Measurements from ENCODE around the gene TYW1.

GRCh38 chr7:67033251-67033650, 36.6 kb downstream of the TYW1 start:
- TF ChIP-seq POLR2A (IDR thresholded peaks at IDR 0.05; ENCODE audit: control extremely low read depth in 1 of 2, low read depth in 2 of 2, low read length in 2 of 2), result no peak
- TF ChIP-seq EZH2 (IDR thresholded peaks at IDR 0.05; ENCODE audit: low read depth, low read length, severe bottlenecking), result no peak
- TF ChIP-seq RNF2 (IDR thresholded peaks at IDR 0.05; ENCODE audit: borderline replicate concordance, low read depth, low read length, missing control alignments, poor library complexity, severe bottlenecking), result no peak
- no peak for TF ChIP-seq CTCF (IDR thresholded peaks at IDR 0.05; ENCODE audit: control extremely low read depth in 1 of 3, insufficient read depth in 1 of 3, low read depth in 1 of 3, low read length in 3 of 3)
- TF ChIP-seq ZNF274 (IDR thresholded peaks at IDR 0.05; ENCODE audit: borderline replicate concordance, extremely low read depth, low read length), result no peak
- TF ChIP-seq RAD21 (IDR thresholded peaks at IDR 0.05 in 1 of 2, conservative IDR thresholded peaks at IDR 0.05 in 1 of 2; ENCODE audit: low read depth in 2 of 2, low read length in 2 of 2), result no peak
- TF ChIP-seq TAF1 (IDR thresholded peaks at IDR 0.05; ENCODE audit: low read depth, low read length), result no peak
- no peak for TF ChIP-seq TEAD4 (IDR thresholded peaks at IDR 0.05; ENCODE audit: low read depth, low read length)
- no peak for TF ChIP-seq FOSL1 (IDR thresholded peaks at IDR 0.05; ENCODE audit: insufficient read depth, low read depth, low read length)
- no peak for TF ChIP-seq HDAC6 (IDR thresholded peaks at IDR 0.05; ENCODE audit: low read depth, low read length)
- no peak for TF ChIP-seq CREB1 (IDR thresholded peaks at IDR 0.05)
- TF ChIP-seq ATF2 (IDR thresholded peaks at IDR 0.05; ENCODE audit: low read length), result no peak

Data from H1 (cell line).